Neural cell (in vitro differentiated cells): Measurements from ENCODE around the gene EEIG1. TPM values are rescaled to one million over a fixed set of nuclear protein-coding genes. Genes with fewer than 3 reads are reported as not detected.

Experiments used
- H2AFZ ChIP-seq: fragments of 200-600, 300-800 bp; sonication (generic), shearing (Covaris generic); 2 replicates; pipeline ENCODE4 v1.6.0; 2014; ENCODE audit warnings: low read depth, mild to moderate bottlenecking, antibody characterized with exemption, low read length, moderate library complexity
- H3F3A ChIP-seq: fragments of 200-600 bp; shearing (Covaris generic); 2 replicates; pipeline ENCODE4 v1.6.1; 2016; ENCODE audit warnings: mild to moderate bottlenecking, moderate library complexity, mixed read lengths, antibody characterized with exemption, low read length; ENCODE audit not compliant: insufficient read depth, poor library complexity, severe bottlenecking
- H3K27ac ChIP-seq: fragments of 200-600, 300-800 bp; sonication (generic), shearing (Covaris generic); 2 replicates; pipeline ENCODE4 v1.5.1; 2014; ENCODE audit warnings: mild to moderate bottlenecking, low read length, moderate library complexity
- H3K27me3 ChIP-seq: fragments of 300-800, 200-600 bp; sonication (generic), shearing (Covaris generic); 2 replicates; pipeline ENCODE4 v1.6.0; 2014; ENCODE audit warnings: mild to moderate bottlenecking, low read depth, low read length, moderate library complexity; ENCODE audit not compliant: insufficient read depth
- H3K36me3 ChIP-seq: fragments of 300-800, 200-600 bp; sonication (generic), shearing (Covaris generic); 2 replicates; pipeline ENCODE4 v1.5.1; 2014; ENCODE audit warnings: mild to moderate bottlenecking, antibody characterized with exemption, low read length, moderate library complexity; ENCODE audit not compliant: insufficient read depth
- H3K4me2 ChIP-seq: fragments of 300-800, 200-600 bp; sonication (generic), shearing (Covaris generic); 2 replicates; pipeline ENCODE4 v1.6.0; 2014; ENCODE audit warnings: mild to moderate bottlenecking, low read length
- H3K4me3 ChIP-seq: fragments of 300-800, 200-600 bp; sonication (generic), shearing (Covaris generic); 2 replicates; pipeline ENCODE4 v1.5.1; 2014; ENCODE audit warnings: mild to moderate bottlenecking, low read length, moderate library complexity
- H3K79me2 ChIP-seq: fragments of 200-600 bp; shearing (Covaris generic); replicated peaks from 2 replicates; pipeline ENCODE4 v1.6.0; 2014; ENCODE audit warnings: mild to moderate bottlenecking, low read length, moderate library complexity; ENCODE audit not compliant: insufficient read depth
- H3K9ac ChIP-seq: fragments of 300-800, 200-600 bp; sonication (generic), shearing (Covaris generic); 2 replicates; pipeline ENCODE4 v1.6.1; 2016; ENCODE audit warnings: mild to moderate bottlenecking, low read length, mixed read lengths
- H3K9me2 ChIP-seq: fragments of 200-600 bp; shearing (Covaris generic); 2 replicates; pipeline ENCODE4 v1.6.1; 2016; ENCODE audit warnings: mild to moderate bottlenecking, low read length, mixed read lengths; ENCODE audit not compliant: insufficient read depth
- H3K9me3 ChIP-seq: fragments of 200-600, 300-800 bp; sonication (generic), shearing (Covaris generic); 2 replicates; pipeline ENCODE4 v1.6.1; 2016; ENCODE audit warnings: mild to moderate bottlenecking, mixed run types, low read length, moderate library complexity, mixed read lengths
- H4K20me1 ChIP-seq: fragments of 200-600 bp; shearing (Covaris generic); 2 replicates; pipeline ENCODE4 v1.6.1; 2016; ENCODE audit warnings: mild to moderate bottlenecking, mixed run types; ENCODE audit not compliant: insufficient read depth
- EP300 ChIP-seq: fragments of 450-650 bp; conservative IDR thresholded peaks from 2 replicates; pipeline ENCODE4 v1.6.1; 2014; ENCODE audit warnings: antibody characterized with exemption, mild to moderate bottlenecking, moderate library complexity; ENCODE audit not compliant: poor library complexity, severe bottlenecking
- EZH2 ChIP-seq: fragments of 200-600, 300-800 bp; shearing (Covaris generic), sonication (generic); IDR thresholded peaks from 2 replicates; pipeline ENCODE4 v1.6.1; 2014; ENCODE audit warnings: antibody characterized with exemption, low read length, borderline replicate concordance, mild to moderate bottlenecking; ENCODE audit not compliant: insufficient read depth, poor library complexity, severe bottlenecking
- MXI1 ChIP-seq: fragments of 450-650 bp; conservative IDR thresholded peaks from 2 replicates; pipeline ENCODE4 v1.6.1; 2014; ENCODE audit warnings: antibody characterized with exemption, mild to moderate bottlenecking; ENCODE audit not compliant: poor library complexity, severe bottlenecking
- POLR2AphosphoS5 ChIP-seq: IDR thresholded peaks from 2 replicates; pipeline ENCODE4 v1.6.1; 2012
- RAD21 ChIP-seq: fragments of 450-650 bp; conservative IDR thresholded peaks from 2 replicates; pipeline ENCODE4 v1.6.1; 2014; ENCODE audit warnings: antibody characterized with exemption, mild to moderate bottlenecking, moderate library complexity
- SMC3 ChIP-seq: fragments of 450-650 bp; conservative IDR thresholded peaks from 2 replicates; pipeline ENCODE4 v1.6.1; 2014; ENCODE audit warnings: antibody characterized with exemption, mild to moderate bottlenecking, moderate library complexity; ENCODE audit not compliant: poor library complexity
- TAF1 ChIP-seq: IDR thresholded peaks from 2 replicates; pipeline ENCODE4 v1.6.1; 2012; ENCODE audit warnings: low read depth
- polyA plus RNA-seq: library from polyadenylated mRNA; depleted of rRNA; stranded (reverse); fragments of >200 nt; gene quantifications from 2 replicates; pipeline ENCODE4 v1.2.3, GENCODE V29; 2014
- TF ChIP-seq, protein P1 (sequence below): fragments of 450-650 bp; IDR thresholded peaks from 2 replicates; pipeline ENCODE4 v1.5.1; 2014; ENCODE audit warnings: antibody characterized with exemption, mild to moderate bottlenecking, moderate library complexity; ENCODE audit not compliant: poor library complexity, severe bottlenecking
- TF ChIP-seq, protein P2 (sequence below): IDR thresholded peaks from 2 replicates; pipeline ENCODE4 v1.6.1; 2012; ENCODE audit warnings: borderline replicate concordance

Gene EEIG1
- polyA plus RNA-seq, 1 donor from 2014 or later: 6.7 TPM

DNA sequence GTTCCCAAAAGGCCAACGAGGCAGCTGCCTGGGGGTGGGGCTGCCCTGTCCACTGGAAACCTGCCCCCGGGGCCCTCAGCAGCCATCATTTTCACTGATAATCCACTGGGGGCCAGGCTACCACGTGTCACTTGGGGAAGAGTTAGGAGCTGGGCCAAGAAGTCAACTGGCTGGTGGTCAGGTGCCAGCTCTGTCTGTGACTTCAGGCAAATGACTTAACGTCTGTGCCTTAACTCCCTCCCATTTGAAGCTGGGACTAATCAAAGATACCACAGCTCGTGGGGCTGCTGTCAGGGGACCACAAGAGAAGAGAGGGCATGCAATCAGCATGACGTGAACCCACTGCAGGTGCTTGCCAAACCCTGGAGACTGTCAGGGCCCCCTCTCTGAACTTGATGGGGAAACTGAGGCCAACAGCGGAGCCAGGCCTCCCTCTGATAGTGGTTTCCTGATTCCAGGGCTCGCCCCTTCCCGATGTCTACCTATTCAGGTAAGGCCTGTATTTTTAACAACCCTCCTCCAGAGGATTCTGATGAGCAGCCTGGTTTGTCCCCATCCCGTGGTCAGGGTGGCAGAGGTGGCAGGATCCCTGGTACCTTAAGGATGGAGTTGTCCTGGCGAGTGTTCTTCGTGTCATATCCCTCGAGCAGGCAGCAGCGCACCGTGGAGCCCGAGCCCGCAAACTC lies 30.8 kb downstream of the EEIG1 start:
- no peak overlapping the region for H2AFZ ChIP-seq
- H3K4me2 ChIP-seq: no peak overlapping the region
- no peak for TF ChIP-seq TAF1
- TF ChIP-seq, protein P1, sequence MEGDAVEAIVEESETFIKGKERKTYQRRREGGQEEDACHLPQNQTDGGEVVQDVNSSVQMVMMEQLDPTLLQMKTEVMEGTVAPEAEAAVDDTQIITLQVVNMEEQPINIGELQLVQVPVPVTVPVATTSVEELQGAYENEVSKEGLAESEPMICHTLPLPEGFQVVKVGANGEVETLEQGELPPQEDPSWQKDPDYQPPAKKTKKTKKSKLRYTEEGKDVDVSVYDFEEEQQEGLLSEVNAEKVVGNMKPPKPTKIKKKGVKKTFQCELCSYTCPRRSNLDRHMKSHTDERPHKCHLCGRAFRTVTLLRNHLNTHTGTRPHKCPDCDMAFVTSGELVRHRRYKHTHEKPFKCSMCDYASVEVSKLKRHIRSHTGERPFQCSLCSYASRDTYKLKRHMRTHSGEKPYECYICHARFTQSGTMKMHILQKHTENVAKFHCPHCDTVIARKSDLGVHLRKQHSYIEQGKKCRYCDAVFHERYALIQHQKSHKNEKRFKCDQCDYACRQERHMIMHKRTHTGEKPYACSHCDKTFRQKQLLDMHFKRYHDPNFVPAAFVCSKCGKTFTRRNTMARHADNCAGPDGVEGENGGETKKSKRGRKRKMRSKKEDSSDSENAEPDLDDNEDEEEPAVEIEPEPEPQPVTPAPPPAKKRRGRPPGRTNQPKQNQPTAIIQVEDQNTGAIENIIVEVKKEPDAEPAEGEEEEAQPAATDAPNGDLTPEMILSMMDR: no peak
- TF ChIP-seq MXI1: no peak
- TF ChIP-seq, protein P2, sequence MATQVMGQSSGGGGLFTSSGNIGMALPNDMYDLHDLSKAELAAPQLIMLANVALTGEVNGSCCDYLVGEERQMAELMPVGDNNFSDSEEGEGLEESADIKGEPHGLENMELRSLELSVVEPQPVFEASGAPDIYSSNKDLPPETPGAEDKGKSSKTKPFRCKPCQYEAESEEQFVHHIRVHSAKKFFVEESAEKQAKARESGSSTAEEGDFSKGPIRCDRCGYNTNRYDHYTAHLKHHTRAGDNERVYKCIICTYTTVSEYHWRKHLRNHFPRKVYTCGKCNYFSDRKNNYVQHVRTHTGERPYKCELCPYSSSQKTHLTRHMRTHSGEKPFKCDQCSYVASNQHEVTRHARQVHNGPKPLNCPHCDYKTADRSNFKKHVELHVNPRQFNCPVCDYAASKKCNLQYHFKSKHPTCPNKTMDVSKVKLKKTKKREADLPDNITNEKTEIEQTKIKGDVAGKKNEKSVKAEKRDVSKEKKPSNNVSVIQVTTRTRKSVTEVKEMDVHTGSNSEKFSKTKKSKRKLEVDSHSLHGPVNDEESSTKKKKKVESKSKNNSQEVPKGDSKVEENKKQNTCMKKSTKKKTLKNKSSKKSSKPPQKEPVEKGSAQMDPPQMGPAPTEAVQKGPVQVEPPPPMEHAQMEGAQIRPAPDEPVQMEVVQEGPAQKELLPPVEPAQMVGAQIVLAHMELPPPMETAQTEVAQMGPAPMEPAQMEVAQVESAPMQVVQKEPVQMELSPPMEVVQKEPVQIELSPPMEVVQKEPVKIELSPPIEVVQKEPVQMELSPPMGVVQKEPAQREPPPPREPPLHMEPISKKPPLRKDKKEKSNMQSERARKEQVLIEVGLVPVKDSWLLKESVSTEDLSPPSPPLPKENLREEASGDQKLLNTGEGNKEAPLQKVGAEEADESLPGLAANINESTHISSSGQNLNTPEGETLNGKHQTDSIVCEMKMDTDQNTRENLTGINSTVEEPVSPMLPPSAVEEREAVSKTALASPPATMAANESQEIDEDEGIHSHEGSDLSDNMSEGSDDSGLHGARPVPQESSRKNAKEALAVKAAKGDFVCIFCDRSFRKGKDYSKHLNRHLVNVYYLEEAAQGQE: no peak
- TF ChIP-seq EZH2: no peak
- no peaks in the 10 kb centered on the region for H3K36me3 ChIP-seq
- no peaks in the 10 kb centered on the region for H3K9me3 ChIP-seq
- no peaks in the 10 kb centered on the region for H3K27me3 ChIP-seq
- no peak overlapping the region for H3K27ac ChIP-seq
- H3K9ac ChIP-seq: no peak overlapping the region
- no peaks in the 10 kb centered on the region for H3K9me2 ChIP-seq
- H3K4me3 ChIP-seq: no peak overlapping the region
- no peaks in the 10 kb centered on the region for H4K20me1 ChIP-seq
- H3K79me2 ChIP-seq: peaks cover 6% of the 10 kb centered on the region
- H3F3A ChIP-seq: no peaks in the 10 kb centered on the region

DNA sequence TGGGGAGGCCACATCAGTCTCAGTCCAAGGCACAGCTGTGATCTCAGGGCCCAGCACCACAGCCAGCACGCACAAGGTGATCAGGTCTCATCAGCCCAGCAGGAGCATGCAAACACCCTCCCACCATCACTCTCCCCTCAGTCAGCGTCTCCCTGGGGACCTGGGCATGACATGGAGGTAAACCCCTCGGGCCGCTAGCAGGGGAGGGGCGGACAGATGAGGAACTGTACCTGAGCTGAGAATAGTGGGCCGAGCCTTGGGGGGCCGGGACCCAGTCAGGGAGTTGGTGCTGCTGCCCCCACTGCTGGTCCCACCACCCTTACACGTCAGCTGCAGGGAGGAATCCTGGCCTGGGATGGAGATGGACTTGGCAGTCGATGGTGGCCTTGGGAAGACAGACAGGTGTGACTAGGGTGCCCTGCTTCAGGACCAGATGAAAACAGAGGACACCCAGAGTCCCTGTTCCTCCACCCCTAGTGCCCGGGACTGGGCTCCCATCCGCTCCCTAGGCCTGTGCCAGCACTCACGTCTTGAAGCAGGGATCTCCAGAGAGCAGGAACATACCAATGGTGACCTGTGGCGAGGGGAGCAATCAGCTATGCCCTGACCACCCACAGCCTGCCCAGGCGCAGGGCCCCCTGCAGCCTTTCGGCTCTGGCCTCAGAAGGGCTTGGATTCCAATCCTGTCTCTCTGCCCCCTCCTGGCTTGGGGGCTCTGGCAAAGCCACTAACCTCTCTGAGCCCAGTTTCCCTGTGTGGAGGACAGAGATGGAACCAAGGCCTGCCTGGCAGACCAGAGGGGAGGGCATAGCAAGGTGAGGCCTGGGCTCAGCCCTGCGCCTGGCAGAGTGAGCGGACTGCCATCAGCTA lies 32.7 kb downstream of the EEIG1 start:
- H3K27ac ChIP-seq: no peak overlapping the region
- H3F3A ChIP-seq: no peaks in the 10 kb centered on the region
- H3K9me2 ChIP-seq: no peaks in the 10 kb centered on the region
- TF ChIP-seq, protein P2: no peak
- TF ChIP-seq SMC3 (no peak), POLR2AphosphoS5 (no peak), TAF1 (no peak), RAD21 (no peak), EZH2 (no peak), EP300 (no peak), MXI1 (no peak)
- TF ChIP-seq, protein P1: no peak
- no peaks in the 10 kb centered on the region for H3K36me3 ChIP-seq
- no peaks in the 10 kb centered on the region for H4K20me1 ChIP-seq
- H3K9me3 ChIP-seq: no peaks in the 10 kb centered on the region
- H3K4me3 ChIP-seq: no peak overlapping the region
- H3K79me2 ChIP-seq: no peaks in the 10 kb centered on the region
- no peak overlapping the region for H3K4me2 ChIP-seq
- H3K9ac ChIP-seq: no peak overlapping the region
- H2AFZ ChIP-seq: no peak overlapping the region
- H3K27me3 ChIP-seq: no peaks in the 10 kb centered on the region
